HL-60/S4 (cell line): ENCODE measurements around the gene EDEM1.

Experiments
- in situ Hi-C: fragments of 300-500 bp; cut with MboI; formaldehyde crosslinking; loops from 2 replicates; pipeline ENCODE4 v1.14.3; 2022; ENCODE audit warnings: low sequenced_read_pairs

The EDEM1 gene

DNA sequence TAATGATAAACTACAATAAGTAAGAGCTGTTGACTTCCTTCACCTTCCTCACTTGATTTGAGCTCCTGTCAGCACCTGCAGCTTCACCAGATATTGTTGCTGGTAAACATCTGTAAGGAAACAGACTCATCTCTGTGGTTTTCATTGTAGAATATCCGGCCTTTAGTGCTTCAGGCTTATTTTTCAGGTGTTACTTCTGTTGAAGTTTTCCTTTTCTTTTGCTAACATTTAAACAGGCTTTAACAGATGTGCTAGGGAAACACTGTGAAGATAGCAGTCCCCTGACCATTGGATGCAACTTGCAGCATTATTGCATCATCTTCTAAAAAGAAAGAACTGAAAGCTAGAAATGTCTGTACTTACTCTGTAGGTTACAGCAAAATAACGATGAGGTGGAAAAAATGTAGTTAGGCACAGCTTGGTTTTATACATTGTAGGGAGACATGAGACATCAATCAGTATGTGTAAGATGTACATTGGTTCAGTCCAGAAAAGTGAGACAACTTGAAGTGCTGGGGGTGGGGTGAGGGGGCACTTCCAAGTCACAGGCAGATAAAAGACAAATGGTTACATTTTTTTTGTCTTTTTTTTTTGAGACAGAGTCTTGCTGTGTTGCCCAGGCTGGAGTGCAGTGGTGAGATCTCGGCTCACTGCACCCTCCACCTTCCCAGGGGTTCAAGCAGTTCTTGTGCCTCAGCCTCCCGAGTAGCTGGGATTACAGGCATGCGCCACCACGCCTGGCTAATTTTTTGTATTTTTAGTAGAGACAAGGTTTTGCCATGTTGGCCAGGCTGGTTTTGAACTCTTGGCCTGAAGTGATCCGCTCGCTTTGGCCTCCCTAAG is 10.2 kb downstream of the EDEM1 start:
- in situ Hi-C loops = no loop called here

GRCh38 chr3:5198313-5198677 is 10.8 kb downstream of the EDEM1 start:
- in situ Hi-C loops = no loop called here

DNA sequence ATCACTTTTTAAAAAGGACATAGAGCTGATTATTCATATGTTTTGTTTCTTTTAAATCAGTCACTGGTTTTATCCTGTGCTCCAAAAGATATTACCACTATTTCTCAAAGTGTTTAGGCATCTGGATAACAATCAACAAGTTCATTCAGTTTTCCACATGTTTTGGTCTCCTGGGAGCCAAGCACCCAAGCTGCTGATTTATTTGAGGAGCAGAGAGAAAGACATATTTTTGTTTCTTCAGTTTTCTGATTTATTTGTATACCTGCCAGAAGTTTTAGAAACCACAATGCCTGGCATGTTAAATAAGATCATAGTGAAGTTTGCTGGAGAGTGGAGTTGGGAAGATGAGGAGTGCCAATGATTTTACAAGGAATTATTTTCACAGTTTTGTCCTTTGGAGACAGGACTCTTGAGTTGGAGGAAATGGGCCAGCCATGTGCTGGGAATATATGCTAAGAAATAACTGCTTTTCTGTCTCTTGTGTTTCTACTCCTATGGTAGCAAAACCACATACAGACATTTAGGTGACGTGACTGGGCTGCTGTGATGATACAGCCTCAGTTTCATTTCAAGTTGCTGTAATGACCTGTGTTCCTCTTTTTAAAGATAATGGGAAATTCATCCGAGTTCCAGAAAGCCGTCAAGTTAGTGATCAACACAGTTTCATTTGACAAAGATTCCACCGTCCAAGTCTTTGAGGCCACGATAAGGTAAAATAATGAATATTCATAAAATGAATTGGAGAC is 11.7 kb downstream of the EDEM1 start:
- in situ Hi-C loops = no loop called here

GRCh38 chr3:5201536-5201935 is 14.0 kb downstream of the EDEM1 start:
- in situ Hi-C loops = no loop called here

DNA sequence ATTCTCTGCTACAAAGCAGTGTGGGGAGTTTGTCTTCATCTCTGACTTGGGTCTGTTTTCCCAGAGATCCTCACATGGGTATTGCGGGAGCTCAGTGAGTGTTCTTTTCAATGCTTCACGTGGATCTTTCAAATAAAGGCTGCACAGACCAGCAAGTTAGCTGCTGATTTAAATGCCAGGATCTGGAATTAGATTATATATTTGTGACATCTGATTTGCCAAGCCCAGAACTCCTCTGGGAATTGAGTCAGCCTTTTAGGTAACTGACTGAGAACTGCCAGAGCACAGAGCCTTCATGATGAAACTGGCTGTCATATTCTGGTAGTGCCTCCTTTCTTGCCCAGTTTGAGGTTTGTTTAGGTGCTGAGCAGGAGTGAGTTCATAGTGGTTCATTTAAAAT is 14.7 kb downstream of the EDEM1 start:
- in situ Hi-C loops = no loop called here

GRCh38 chr3:5205165-5205941 is 17.8 kb downstream of the EDEM1 start:
- in situ Hi-C loops = no loop called here

- in situ Hi-C loops = no loop called here
Observed at GRCh38 chr3:5210926-5211325, 23.4 kb downstream of the EDEM1 start.

GRCh38 chr3:5212628-5213573 is 25.4 kb downstream of the EDEM1 start:
- in situ Hi-C loops = no loop called here

GRCh38 chr3:5213574-5213966 is 26.1 kb downstream of the EDEM1 start:
- in situ Hi-C loops = no loop called here

GRCh38 chr3:5214352-5214751 is 26.8 kb downstream of the EDEM1 start:
- in situ Hi-C loops = no loop called here

- in situ Hi-C loops = no loop called here
Observed at GRCh38 chr3:5217824-5218595, 30.5 kb downstream of the EDEM1 start.

GRCh38 chr3:5218815-5219214 is 31.3 kb downstream of the EDEM1 start:
- in situ Hi-C loops = no loop called here

- in situ Hi-C loops = no loop called here
Observed at GRCh38 chr3:5219216-5219615, 31.7 kb downstream of the EDEM1 start.

DNA sequence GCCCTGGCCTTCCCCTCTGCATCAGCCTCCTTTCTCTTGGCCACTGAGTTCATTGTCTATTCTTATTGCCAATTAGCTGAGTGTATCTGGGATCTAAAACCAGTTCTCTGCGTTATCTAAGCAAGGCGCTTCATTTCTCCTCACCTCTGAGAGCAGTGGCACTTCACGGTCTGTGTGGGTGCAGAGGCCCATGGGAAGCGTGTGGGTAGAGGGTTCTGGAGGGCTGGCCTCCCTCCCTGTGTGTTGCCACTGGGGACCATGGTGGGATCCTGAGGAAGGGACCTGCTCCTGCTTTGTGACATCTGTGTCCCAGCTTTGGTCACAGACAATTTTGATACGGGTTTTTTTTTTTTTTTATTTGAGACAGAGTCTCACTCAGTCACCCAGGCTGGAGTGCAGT is 32.7 kb downstream of the EDEM1 start:
- in situ Hi-C loops = no loop called here

- in situ Hi-C loops = no loop called here
Observed at GRCh38 chr3:5220667-5221431, 33.3 kb downstream of the EDEM1 start.

DNA sequence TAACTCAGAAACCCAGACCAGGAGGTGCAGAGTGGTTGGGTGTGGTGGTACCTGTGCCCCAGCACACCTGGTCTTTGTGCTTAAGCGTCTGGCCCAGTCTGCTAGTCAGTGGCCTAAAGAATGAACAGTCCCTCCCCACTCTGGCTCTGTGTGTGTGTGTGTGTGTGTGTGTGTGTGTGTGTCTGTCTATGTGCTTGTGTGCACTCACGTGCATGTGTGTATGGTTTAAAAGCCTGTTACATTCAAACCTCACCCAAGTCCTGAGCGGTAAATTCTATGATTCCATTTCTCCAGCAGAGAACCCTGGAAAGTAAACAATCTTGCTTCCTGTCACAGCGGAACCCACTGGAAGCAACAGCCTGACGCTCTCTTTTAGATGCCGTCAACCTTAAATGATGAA is 34.2 kb downstream of the EDEM1 start:
- in situ Hi-C loops = no loop called here

DNA sequence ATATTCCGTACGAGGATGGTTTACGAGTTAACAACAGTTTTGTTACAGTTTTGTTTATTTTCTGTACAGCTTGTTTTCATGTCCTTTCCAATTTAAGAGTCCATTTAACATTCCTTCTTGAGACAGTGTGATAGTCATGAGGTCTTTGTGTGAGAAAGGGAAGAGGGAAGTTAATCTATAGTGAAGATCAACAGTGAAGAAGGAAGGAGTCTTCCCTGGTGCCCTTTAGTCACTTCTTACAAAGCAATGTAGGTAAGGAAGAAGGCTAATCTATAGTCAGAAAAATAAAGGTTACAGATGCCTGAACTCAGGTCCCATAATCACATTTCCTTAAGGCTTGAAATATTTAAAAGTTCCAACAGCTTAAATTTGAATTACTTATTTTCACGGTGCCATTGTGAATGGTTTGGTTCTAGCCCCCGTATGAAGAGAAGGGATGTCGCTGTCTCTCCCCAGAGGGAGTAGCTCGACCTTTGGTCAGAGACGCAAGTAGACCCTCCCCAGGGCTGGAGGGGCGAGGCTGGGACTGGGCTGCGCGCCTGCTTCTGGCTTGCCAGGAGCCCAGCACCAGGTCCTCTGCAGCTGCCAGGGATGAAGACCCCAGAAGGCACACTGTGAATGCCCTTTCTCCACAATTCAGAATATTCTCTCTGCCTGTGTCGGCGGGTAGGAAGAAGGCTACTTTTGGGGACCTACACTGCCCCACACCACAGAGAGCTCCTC is 34.9 kb downstream of the EDEM1 start:
- in situ Hi-C loops = no loop called here

DNA sequence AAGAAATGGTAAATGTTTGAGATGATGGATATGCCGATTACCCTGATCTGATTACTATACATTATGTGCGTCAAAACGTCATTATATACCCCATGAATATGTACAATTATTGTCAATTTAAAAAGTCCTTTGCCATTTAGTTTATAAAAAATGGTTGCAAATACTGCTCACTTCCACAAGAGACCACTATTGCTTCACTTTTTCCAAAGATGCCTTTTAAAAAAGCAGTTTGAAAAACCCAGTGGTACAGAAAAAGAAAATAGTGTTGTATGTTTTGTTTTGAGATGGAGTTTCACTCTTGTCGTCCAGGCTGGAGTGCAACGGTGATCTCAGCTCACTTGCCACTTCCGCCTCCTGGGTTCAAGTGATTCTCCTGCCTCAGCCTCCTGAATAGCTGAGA is 39.3 kb downstream of the EDEM1 start:
- in situ Hi-C loops = no loop called here
